GM18867 (cell line): ENCODE results near the gene MAP2K1.
"Not testable (repeated sequence)": the region's sequence is repeated elsewhere in the genome, so short reads cannot be mapped to it uniquely, and the experiment has no call there.

Experiments
- ATAC-seq: cut with Tn5 transposase; IDR thresholded peaks from one replicate; pipeline ENCODE4 v1.9.1; 2021; ENCODE audit warnings: mild to moderate bottlenecking, moderate library complexity; ENCODE audit not compliant: unreplicated experiment

MAP2K1 gene

DNA sequence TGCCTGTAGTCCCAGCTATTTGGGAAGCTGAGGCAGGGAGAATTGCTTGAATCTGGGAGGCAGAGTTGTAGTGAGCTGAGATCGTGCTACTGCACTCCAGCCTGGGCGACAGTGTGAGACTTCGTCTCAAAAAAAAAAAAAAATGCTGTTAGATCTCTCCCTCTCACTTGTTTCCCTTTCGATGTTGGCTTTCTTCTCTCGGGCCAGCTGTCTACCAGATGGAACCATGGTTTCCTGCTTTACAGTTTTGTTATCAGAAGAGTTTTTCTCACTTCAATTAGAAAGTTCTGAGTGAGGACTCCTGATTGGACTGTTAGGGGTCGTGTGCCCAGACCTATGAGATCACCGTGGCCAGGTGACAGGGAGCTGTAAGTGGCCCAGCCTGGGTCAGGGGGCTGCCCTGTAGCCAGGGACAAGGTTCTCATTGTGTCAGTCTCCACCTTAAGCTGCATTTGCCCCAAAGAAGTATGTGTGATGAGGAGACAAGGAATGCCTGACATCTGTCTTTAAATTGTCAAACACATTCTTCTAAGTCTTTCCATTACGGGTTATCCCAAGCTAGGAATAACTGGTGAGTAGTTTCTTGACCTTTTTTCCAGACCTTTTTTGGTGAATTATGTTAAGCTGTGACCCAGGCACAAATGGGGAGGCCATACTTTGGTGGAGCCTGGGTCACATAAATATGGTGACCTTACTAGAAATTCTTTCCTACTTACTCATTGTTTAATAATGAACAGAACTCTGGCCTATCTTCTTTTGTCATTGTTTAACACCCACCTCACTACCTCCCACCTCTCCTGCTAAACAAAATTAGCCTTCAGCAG lies 85.7 kb downstream of the MAP2K1 start:
- ATAC-seq, result peak; percentile 78

DNA sequence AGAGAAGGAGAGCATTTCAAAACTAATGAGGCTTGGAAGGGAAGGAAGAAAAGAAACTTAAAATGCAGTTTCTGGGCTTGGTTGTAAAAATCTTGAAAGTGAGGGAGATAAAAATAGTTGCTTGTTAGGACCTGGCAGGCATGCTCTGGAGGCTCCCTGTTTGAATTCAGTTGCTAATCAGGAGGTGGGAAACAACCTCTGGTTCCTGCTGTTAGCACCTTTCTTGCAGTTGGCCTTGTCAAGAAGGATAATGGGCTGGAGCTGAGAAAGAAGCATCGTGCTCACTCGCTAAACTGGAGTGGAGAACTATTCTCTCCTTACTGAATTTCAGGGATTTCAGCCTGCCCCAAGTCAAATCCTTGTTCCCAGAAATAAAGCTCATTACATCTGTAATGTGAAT lies 87.4 kb downstream of the MAP2K1 start:
- no peak for ATAC-seq

DNA sequence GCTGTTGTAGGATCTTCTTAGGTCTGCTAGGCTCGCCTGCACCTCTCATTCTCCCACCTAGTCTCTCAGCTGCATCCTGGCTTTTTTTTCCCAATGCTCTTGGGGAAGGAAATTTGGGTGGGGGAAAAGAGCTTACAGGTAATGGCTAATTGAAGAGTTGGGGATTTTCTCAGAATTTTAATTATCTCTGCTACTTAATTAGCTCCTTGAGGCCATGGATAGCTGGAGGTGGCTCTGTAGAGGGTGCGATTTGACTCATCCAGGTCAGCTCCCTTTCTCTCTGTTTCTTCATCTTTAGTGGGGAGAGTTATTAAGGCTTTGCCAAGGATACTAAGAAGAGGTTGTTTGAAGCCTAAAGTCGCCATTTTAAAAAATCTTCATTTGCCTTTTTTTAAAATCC lies 88.3 kb downstream of the MAP2K1 start:
- no peak for ATAC-seq

DNA sequence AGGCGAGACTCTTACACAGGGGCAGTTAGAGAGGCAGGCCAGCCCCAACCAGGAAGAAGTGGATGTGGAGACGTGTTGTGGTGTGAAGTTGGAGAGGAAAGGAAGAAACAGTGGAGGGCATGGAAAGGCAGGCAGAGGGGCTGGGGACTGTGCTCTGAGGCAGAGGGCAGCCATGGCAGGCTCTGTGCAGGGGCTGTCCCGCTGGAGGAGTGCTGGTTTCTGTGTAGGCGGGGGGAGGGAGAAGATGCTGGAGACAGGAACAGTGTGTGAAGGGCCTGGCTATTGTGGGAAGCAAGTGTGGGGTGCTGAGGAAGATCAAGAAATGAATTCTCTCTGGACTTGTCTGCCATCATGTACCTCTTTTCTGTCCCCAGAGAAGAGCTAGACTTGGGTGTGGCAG lies 89.8 kb downstream of the MAP2K1 start:
- ATAC-seq, result no peak

DNA sequence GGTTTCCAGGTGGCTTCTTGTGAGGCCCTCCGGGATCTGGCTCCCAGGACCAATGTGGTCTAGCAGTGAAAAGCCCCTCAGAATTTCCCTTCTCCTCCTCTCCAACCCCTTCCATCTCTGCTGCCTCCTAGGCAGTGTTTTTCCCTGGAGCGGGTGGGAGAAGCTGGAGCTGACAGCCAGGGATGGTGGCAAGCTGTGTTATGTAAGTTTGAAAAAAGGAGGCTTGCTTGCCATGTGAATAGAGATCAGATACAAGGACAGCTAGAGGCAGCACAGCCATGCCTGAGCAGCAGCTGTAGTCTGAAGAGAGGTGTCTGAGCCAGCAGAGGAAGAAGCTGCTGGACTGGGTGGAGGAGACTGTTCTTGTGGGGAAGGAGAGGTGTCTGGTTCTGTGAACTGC lies 90.3 kb downstream of the MAP2K1 start:
- no peak for ATAC-seq

DNA sequence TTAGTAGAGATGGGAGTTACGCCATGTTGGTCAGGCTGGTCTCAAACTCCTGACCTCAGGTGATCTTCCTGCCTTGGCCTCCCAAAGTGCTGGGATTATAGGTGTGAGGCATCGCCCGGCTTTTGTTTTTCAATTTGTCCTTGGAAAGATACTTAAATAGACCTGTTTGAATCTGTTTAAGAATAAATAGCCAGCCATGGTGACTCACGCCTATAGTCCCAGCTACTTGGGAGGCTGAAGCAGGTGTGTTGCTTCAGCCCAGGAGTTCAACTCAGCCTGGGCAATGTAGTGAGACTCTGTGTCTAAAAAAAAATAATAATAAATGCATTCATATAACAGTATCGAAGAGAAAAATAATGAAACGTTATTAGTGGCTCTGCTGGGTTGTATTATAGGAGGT lies 93.6 kb downstream of the MAP2K1 start:
- ATAC-seq, result no peak

DNA sequence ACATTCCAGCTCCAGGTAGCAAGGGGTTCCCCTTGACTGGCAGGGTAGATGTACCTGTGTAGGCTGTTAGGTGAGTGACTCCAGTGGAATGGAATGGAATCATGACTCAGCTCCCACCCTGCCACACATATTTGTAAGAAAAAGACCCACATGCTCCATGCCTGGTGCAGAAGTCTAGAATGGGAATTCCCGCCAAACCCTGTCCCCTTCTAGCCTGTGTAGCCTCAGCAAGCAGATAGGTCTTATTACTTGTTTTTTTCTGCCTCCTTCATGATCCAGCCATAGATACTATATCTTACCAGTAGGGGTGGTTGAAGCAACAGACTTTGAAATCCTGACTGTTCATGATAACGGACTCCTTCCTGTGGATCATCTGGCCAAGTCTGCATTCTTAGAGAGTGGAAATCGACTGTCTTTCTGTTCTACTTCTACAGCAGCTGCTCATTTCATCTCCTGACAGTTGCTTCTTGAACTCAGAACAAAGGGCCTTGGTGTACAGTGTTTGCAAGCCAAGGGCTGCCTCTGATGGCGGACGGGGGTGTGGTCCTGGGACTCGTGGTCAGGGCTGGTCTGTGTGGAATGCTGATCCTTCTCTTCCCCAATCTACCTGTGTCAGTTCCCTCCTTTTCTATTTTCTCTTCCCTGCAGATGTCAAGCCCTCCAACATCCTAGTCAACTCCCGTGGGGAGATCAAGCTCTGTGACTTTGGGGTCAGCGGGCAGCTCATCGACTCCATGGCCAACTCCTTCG lies 94.6 kb downstream of the MAP2K1 start:
- ATAC-seq, result no peak

DNA sequence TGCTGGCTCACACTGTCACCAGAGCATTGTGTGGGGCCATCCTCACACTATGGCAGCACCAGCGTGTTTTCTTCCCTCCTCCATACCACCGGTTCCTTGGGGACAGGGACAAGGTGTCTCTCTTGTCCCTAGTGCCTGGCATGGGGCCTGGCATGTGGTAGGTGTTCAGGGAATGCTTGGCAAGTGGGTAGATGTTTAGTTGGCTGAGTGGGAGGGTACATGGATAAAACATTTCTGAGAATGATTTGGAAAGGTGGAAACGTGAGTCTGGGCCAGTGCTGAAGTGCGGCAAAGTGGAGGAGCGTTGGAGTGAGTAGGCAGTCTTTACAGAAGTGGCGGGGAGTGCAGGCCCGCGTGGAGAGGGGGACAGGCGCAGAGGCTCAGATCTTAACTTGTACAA lies 95.8 kb downstream of the MAP2K1 start:
- no peak for ATAC-seq

DNA sequence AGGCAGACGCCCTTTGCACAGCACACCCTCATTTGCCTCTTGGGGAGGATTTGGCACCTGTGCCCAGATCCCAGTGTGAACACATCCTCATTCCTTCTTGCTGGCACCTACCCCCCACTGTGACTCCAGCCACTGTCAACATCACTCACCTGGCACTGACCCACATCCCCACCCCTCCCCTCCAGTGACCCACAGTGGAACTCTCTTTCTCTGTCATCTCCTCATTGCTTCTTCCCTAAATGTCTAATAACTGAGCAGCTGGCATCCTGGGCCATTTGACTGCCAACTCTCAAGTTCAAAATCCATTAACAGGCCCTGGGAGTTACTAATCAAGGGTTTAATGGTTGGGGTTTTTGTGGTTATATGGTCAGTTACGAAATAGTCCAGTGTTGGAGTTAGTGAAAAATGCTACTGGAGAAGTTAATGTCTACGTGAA lies 96.4 kb downstream of the MAP2K1 start:
- ATAC-seq, result no peak

DNA sequence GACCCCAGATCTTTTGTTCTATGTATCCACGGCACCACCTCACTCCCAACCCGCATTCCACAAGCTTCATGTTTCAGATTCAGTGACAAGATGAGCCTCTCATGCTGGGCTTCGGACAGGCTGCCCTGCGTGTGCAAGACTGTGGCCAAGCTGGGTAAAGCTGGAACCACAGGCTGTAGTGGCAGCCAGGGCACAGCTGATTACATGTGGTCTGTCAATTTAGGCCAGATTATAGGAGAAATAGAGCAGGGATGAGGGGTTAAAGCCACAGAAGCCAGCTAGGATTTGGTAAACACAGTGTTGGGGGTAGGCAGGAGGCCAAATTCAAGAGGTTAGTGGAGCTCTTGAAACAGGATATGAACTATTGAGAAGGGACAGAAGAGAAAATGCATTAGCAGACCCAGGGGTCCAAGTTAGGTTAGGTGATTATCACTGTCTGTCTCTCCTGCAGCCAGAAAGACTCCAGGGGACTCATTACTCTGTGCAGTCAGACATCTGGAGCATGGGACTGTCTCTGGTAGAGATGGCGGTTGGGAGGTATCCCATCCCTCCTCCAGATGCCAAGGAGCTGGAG lies 97.9 kb downstream of the MAP2K1 start:
- ATAC-seq, result no peak

DNA sequence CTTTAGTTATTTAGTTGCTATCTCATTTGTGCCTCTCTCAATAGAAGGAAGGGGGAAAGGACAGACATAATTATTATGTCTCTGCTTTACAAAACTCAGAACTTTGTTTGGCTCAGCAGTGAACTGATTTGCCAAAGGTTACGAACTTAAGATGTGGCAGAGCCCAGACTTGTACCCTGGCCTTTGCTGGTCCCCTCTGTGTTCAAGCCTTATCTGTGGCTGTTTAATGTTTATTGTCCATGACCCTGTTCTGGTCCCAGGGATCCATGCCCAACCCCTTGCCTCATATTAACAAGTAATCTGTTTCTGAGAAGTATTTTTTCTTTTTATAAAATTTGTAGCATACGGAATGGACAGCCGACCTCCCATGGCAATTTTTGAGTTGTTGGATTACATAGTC lies 100.2 kb downstream of the MAP2K1 start:
- ATAC-seq, result no peak

DNA sequence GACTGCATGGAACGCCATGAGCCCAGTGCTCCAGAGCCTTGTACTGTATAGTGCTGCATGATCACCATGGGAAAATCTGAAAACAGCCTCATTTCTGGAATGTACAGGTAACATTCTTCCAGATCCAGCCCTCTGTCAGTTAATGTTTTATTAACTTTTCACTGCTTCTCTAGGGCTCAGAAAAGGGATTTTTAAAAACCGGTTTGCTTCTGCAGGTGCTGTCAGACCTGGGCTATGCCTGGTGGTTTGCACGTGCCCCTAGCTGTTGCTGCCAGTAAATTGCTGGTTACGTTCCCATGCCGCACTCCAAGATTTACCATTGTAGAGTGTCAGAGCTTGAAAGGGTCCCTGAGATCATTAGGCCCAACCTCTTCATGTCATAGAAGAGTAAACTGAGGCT lies 101.8 kb downstream of the MAP2K1 start:
- ATAC-seq, result no peak

DNA sequence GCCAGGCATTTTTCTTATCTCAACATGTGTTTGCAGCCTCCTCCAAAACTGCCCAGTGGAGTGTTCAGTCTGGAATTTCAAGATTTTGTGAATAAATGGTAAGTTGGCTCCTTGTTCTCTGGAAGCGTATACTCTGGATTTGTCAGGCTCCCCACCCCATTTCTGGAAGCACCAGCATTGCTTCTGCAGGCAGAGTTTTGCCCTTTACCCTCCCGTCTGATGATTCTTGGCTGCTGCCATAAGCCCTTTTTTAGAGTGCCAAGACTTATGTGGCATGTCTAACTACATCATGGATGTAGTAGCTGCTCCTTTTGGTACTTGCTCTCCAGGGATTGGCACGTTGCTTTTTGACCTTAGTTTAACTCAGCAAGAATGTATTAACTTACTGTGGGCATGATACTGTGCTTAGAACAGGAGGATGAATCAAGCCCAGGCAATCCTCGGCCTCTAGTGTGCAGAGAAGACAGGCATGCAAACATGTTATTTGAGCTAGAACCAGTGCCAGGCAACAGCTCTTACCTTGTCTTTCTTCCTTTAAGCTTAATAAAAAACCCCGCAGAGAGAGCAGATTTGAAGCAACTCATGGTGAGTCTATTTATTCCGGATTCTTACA lies 102.6 kb downstream of the MAP2K1 start:
- ATAC-seq, result no peak

DNA sequence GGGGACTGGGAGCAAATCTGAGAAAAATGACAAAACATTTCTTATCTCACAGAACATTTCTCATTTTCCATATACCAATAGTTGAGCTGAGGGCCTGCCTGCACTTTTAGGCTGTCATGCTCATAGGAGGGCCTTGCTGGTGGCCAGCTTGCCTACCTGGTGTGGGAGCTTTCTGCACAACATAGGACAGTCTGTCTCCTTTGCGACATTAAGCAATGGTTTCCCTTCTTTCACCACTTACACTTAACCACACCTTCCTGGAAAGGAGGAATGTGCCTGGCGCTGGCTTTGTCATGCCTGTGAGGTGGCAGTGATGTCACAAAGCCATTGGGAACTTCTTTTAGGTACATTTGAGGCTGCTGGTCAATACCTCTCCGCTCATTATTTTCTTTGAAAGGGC lies 105.1 kb downstream of the MAP2K1 start:
- no peak for ATAC-seq

DNA sequence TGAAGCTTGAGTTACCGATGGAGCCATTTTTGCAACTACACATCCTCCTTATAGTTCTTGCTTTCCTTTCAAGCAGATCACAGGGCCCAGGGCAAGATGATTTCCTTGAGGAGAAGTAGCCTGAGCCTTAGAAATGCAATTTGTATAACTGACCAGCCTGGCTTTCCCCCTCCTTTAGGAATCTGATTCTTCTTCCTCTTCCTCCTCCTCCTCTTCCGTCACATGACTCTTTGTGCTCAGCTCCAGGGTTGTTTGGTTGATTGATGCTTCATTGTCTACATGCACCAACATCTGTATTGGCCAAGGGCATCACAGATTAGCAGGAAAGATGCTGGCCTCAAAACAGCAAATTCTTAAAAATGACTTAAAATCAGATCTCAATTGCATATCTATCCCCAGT lies 107.5 kb downstream of the MAP2K1 start:
- ATAC-seq, result no peak

DNA sequence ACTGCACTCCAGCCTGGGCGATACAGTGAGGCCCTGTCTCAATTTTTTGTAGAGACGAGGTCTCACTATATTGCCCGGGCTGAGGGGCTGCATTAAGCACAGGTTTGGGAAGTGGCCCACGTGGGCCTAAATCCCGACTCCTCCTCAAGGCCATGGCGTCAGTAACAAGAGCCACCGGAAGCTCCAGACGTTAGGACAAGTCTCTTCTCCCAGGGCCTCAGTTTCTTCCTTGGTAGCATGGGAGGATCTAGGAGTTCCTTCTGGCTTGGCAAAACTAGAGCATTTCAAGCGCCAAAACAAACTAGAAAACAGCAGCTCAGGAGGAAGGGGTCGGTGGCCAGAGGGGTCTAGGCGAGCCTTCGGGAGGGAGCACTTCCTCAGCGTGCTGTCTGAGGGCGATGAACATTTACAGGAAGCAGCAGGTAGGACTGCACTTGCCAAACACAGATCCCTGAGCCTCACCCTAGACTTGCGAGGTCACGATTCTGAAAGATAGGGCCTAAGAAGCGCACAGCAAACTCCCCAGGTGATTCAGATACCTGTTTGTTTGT lies 110.3 kb downstream of the MAP2K1 start:
- peak; percentile 12 for ATAC-seq

DNA sequence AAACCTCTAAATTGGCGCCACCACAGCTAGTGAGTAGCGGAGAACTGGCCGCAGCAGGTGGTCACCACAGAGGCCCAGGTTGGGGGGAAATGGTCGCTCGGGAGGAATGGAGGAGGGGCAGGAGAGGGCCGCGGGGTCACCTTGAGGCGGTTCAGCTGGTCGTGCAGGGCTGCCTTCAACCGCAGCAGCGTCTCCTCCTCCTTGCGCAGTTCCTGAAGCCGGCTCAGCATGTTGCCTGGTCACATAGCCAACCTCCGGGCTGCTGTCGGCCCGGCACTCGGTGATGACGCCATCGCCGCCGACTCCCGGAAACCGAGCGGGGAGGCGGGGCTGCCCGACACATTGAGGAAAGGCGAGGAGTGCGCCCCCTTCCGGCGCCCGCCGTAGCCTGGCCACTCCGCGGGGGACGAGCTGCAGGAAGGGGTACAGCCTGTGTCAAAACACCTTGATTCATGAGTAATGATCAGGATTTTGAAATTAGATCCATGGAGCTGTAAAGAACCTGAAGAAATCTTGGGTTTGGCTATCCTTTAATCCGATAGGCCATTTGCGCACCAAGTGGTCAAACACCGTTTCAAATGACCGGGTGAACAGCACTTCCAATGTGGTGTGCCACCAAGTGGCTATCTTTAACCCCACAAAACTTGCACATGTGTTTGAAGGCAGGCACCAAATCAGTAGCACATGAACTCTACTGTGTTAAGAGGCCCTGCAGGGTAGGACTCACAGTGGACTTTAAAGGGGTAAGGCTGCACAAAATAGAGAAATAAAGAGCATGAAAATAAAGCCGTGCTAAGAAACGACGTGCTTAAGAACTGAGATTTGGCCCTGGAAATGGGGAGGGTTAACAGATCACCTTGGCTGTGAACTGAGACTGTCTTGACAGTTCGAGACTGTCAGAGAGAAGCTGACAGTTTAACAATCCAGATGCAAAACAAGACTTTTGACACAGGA lies 111.1 kb downstream of the MAP2K1 start, which contains the start of gene SNAPC5:
Gene SNAPC5 (minus strand): TSS at position 261 of the 954 bp plus-strand sequence. CDS start 31 bp downstream, at position 230.
- ATAC-seq, result peak; percentile 81

DNA sequence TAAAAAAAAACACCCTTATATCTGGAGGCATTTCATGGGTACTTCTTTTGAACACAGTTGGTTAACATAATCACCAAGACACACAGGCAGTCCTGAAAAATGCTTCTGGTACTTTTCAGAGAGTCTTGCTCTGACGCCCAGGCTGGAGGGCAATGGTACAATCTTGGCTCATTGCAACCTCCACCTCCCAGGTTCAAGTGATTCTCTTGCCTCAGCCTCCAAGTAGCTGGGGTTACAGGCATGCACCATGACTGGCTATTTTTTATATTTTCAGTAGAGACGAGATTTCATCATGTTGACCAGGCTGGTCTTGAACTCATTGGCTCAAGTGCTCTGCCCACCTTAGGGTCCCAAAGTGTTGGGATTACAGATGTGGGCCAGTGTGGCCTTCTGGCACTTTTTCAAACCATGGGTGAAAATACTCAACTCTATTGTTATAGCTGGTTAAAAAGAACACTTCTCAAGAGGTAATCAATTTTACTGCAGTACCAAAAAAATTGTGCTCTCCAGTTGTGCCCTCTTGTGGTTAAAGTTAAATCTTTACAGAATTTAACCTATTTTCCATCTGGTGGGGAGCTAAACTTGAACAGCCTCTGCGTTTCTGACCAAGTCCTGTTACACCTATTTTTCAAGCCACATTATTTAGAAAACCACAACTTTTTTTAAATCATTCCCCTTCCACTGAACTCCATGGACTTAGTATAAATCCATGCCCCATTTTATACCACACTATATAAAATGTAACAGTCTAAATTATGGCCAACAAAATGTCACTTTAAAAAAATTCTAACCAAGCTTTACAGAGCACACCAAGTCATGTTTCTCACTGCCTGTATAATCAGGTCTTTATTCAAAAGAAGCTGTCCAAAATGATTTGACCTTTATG lies 112.0 kb downstream of the MAP2K1 start:
- ATAC-seq, result no peak

DNA sequence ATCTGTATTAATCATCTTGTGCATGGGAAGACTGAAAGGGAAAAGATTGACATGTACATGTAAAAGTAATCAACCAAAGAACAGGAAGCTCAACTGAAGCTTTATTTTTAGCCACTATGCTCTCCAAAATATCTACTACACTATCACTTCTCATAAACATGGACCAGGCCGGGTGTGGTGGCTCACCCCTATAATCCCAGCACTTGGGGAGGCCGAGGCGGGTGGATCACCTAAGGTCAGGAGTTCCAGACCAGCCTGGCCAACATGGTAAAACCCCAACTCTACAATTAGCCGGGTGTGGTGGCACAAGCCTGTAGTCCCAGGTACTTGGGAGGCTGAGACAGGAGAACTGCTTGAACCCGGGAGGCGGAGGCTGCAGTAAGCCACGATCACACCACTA lies 113.6 kb downstream of the MAP2K1 start:
- ATAC-seq, result not testable (repeated sequence)
